Prostate gland (tissue), 2 donors: ENCODE results near the gene TPPP.
"Not testable (repeated sequence)": the region's sequence is repeated elsewhere in the genome, so short reads cannot be mapped to it uniquely, and the experiment has no call there.

ENCODE experiments used
- POLR2AphosphoS5 ChIP-seq: sonication (generic); formaldehyde crosslinking; IDR thresholded peaks from one replicate; pipeline ENCODE4 v1.6.1; 2017; ENCODE audit warnings: antibody characterized with exemption
- TF ChIP-seq, protein P1 (sequence below), 4 experiments: fragments of 200-600 bp in 2 of 4; fragments of 450-650 bp in 2 of 4; sonication (generic) in 2 of 4; IDR thresholded peaks; 1 replicate in 3 of 4; 2 replicates in 1 of 4; pipeline ENCODE4 v1.5.1; 2016 to 2019; ENCODE audit warnings: antibody characterized with exemption in 4 of 4, mild to moderate bottlenecking in 2 of 4, moderate library complexity in 2 of 4

DNA sequence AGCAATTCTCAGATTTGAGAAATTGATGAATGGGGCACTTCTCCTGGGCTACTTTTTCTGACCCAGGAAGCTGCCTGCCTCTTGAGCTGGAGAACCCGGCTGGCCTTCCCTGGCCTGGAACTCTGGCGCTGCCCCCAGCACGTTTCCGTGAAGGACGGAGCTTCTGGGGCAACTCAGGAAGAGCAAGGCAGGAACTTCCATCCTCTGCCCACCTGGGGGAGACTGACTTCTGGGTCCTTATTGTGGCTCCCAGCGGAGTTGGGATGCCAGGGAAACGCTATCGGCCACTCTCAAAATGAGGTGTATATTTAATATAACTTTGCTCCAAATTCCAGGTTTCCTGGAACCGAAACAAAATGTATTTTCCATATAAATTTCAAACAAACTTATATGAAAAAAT lies 33.9 kb upstream of the TPPP start:
- TF ChIP-seq, protein P1, sequence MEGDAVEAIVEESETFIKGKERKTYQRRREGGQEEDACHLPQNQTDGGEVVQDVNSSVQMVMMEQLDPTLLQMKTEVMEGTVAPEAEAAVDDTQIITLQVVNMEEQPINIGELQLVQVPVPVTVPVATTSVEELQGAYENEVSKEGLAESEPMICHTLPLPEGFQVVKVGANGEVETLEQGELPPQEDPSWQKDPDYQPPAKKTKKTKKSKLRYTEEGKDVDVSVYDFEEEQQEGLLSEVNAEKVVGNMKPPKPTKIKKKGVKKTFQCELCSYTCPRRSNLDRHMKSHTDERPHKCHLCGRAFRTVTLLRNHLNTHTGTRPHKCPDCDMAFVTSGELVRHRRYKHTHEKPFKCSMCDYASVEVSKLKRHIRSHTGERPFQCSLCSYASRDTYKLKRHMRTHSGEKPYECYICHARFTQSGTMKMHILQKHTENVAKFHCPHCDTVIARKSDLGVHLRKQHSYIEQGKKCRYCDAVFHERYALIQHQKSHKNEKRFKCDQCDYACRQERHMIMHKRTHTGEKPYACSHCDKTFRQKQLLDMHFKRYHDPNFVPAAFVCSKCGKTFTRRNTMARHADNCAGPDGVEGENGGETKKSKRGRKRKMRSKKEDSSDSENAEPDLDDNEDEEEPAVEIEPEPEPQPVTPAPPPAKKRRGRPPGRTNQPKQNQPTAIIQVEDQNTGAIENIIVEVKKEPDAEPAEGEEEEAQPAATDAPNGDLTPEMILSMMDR (IDR thresholded peaks at IDR 0.05), result not testable (repeated sequence)
- not testable (repeated sequence) for TF ChIP-seq POLR2AphosphoS5
